Forelimb muscle (tissue), 1 donor: ENCODE data around the gene CA14. TPM values are rescaled to one million over a fixed set of nuclear protein-coding genes. Genes with fewer than 3 reads are reported as not detected.
A peak's percentile ranks its signal among the peaks of the same experiment; 100 is the strongest.
"Not testable (repeated sequence)": the region's sequence is repeated elsewhere in the genome, so short reads cannot be mapped to it uniquely, and the experiment has no call there.

ENCODE experiments used
- DNase-seq: peaks from one replicate; pipeline ENCODE4 v3.0.0-alpha.2; 2013; ENCODE audit warnings: low read depth
- polyA plus RNA-seq: library from polyadenylated mRNA; unstranded; fragments of 120-200 nt; gene quantifications from one replicate; pipeline ENCODE4 v1.2.1, GENCODE V29; 2013; ENCODE audit not compliant: insufficient read length

The CA14 gene
- polyA plus RNA-seq, 1 donor = 5.2 TPM

GRCh38 chr1:150235852-150236613 is 21.5 kb upstream of the CA14 start, which contains the start of gene ANP32E:
TSS of gene ANP32E (minus strand) at chr1:150236112. CDS start at chr1:150235786, 326 bp downstream.
- peak; percentile 99 for DNase-seq

GRCh38 chr1:150236614-150237100 is 20.9 kb upstream of the CA14 start:
- no peak for DNase-seq

GRCh38 chr1:150237176-150237575 is 20.4 kb upstream of the CA14 start:
- not testable (repeated sequence) for DNase-seq

DNA sequence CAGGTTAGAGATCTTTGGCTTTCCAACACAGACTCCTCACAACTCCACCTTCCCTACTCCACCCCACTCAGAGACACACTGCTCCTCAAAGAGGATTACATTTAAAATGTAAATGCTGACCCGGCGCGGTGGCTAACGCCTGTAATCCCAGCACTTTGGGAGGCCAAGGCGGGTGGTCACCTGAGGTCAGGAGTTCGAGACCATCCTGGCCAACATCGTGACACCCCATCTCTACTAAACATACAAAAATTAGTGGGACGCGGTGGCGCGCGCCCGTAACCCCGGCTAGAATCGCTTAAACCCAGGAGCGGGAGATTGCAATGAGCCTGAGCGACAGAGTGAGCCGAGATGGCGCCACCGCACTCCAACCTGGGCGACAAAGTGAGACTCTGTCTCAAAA is 19.8 kb upstream of the CA14 start:
- DNase-seq = no peak

DNA sequence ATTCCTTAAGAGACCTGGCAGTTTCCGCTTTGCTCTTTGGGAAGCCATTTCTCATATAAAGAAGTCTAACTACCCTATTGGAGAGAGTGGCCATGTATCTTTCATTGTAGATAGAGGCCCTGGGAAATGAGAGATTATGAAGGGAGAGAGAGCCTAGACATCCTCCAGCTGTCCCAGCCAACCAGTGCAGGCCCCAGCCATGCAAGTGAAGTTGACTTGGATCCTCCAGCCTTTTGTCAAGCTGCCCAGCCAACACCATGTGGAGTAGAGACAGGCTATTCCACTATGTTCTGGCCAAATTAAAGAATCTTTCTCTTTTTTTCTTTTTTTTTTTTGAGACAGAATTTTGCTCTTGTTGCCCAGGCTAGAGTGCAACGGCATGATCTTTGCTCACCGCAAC is 14.6 kb upstream of the CA14 start:
- no peak for DNase-seq

DNA sequence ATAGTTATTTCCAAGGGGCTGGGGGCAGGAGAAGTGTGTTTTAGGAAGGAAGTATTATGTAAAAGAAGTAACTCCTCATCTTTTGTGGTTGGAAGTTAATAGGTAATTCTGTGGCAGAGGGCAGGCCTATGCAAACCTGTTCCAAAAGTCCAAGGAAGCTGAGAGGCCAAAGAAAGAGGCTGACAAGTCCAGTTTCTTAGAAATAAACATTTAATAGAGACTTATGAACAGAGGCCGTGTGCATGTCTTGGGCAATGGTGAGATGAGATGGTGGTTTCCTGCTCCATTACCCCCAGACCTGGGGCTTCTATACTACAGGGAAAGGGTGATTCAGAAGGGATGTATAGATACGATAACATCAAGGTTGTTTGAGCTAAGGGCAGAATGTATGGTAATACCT is 7.6 kb upstream of the CA14 start:
- DNase-seq = no peak

- no peak for DNase-seq
Observed at GRCh38 chr1:150256198-150256553, 1.4 kb upstream of the CA14 start.

- no peak for DNase-seq
Observed at GRCh38 chr1:150256554-150257341, 826 bp upstream of the CA14 start.

- DNase-seq = no peak
Observed at GRCh38 chr1:150259217-150259616, 1.6 kb downstream of the CA14 start.

DNA sequence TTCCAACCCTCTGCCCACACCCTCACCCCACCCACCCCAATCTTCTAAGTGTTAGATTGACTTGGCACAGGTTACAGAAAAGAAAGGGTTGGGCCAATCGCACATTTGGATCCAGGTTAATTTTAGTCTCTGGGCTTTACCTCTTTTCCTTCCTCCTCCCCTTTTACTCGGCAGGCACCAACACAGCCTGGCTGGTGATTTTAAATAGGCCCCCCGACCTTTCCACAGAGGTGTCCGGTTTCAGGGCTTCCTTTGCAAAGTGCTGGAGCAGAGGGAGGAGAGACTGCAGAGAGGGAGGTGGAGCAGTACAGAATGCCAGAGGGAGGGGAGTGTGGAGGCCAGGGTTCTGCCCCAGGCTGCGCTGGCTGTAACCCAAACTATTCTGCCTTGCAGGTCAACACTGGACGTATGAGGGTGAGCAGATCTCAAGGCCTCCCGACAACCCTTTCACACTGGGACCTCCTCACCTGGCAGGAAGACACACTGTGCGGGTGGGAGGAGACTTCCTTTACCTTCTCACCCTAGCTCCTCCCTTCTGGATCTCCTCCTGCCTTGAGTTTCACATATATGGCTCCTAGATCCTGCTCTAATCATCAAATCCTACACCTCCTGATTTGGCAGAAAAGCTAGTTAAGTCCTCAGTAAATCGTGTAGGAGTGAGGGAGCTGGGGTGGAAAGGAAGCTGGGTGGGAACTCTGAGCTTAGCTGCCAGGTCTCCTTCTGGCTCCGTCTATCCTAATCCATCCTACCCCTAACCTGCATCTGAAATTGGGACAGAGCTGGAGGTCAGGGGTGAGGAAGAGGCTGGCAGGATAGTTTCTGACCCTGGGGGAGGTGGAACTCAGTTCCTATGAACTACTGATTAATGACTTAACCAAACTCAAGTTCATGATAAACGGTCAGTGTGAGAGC is 2.4 kb downstream of the CA14 start:
- DNase-seq = no peak

- DNase-seq = no peak
Observed at GRCh38 chr1:150261367-150261766, 3.8 kb downstream of the CA14 start.

- no peak for DNase-seq
Observed at GRCh38 chr1:150262388-150263320, 5.1 kb downstream of the CA14 start.

- no peak for DNase-seq
Observed at GRCh38 chr1:150263549-150263948, 6.0 kb downstream of the CA14 start.

- DNase-seq = no peak
Observed at GRCh38 chr1:150267896-150268295, 10.3 kb downstream of the CA14 start.

DNA sequence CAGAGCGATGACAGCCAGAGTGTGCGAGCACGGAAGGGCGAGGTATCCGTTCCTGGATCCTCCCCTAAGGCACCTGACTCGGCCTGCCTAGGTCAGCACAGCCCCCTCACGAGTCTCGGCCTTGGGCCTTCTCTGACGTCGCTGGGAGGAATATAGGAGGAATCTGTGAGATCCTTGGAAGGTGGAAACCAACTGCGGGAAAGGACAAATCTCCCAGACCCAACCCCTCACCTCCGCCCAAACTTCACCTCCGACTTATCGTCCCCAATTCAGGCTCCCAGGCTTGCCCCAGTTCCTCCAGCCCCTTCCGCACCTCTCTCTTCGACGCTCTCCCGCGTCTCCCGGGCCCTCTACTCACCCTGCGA is 10.7 kb downstream of the CA14 start:
- no peak for DNase-seq

- peak; percentile 91 for DNase-seq
Observed at GRCh38 chr1:150268705-150269403, 11.3 kb downstream of the CA14 start, which contains the start of gene APH1A. TSS of gene APH1A (minus strand) at chr1:150269016. CDS start at chr1:150268810, 206 bp downstream.

DNA sequence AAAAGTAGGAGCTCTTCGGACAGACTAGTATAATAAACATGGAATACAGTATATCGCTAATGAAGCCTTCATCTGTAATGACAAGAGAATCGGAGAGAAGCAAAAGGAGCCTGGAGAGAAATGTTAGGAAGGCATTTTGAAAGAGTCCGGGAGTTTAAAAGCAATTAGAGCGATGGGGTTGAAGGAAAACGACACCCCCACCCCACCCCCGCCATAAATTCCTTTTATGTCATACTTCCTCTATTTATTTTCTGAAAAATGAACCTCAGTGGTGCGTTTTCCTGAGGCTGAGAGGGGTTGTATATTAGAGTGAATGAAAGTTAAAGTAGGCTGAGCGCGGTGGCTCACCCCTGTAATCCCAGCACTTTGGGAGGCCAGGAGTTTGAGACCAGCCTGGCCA is 11.9 kb downstream of the CA14 start:
- DNase-seq = no peak

DNA sequence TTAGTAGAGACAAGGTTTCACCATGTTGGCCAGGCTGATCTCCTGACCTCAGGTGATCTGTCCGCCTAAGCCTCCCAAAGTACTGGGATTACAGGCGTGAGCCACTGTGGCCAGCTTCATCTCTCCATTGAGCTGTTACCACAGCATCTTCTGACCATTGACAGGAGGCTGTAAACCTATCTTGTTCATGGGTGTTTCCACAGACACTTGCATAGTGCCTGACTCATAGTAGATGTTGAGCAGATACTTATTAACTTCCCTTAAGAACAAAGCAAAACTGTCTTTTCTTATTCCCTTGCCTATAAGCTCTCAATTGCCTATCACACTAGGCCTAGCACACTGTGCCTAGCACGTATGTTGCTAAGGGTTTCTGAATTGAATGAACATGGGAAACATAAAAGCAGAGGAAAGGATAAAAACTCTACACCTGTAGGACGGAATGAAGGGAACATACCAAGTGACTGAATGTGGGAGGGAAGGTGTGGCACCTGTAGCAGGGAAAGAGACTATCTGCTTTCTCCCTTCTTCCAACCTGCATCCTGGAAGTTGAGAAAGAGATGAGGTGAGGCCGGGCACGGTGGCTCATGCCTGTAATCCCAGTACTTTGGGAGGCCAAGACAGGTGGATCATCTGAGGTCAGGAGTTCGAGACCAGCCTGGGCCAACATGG is 13.9 kb downstream of the CA14 start:
- DNase-seq = no peak

- no peak for DNase-seq
Observed at GRCh38 chr1:150273311-150273710, 15.7 kb downstream of the CA14 start.
